Measurements from ENCODE around the gene UVRAG. TPM values are rescaled to one million over a fixed set of nuclear protein-coding genes. Genes with fewer than 3 reads are reported as not detected.

The UVRAG gene
- total and polyA plus RNA-seq, 12 donors: 5.0 to 18.3 (median 13.4) TPM

DNA sequence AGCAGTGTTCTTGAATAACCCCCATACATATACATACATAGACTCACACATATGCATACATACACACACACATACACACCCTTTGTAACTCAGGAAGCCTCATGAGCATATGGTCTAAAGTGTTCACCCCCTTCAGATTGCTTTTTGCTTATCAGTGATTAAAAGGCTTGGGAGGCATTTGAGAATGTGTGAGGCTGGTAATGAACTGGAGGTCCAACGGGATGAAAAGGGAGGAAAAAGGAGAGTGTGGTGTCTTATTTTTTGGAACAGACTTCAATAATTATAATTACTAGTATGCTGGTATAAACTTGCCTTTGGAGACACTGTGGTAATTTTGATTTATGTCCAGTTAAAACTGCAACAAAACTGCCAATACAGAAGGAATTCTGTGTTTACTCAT lies 124.5 kb downstream of the UVRAG start:
- no peak for DNase-seq
- no peak overlapping the region for H3K4me3 ChIP-seq
- no peak for ATAC-seq
- TF ChIP-seq, protein P1, sequence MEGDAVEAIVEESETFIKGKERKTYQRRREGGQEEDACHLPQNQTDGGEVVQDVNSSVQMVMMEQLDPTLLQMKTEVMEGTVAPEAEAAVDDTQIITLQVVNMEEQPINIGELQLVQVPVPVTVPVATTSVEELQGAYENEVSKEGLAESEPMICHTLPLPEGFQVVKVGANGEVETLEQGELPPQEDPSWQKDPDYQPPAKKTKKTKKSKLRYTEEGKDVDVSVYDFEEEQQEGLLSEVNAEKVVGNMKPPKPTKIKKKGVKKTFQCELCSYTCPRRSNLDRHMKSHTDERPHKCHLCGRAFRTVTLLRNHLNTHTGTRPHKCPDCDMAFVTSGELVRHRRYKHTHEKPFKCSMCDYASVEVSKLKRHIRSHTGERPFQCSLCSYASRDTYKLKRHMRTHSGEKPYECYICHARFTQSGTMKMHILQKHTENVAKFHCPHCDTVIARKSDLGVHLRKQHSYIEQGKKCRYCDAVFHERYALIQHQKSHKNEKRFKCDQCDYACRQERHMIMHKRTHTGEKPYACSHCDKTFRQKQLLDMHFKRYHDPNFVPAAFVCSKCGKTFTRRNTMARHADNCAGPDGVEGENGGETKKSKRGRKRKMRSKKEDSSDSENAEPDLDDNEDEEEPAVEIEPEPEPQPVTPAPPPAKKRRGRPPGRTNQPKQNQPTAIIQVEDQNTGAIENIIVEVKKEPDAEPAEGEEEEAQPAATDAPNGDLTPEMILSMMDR (IDR thresholded peaks at IDR 0.05): no peak
- H3K36me3 ChIP-seq: no peaks in the 10 kb centered on the region
- no peaks in the 10 kb centered on the region for H3K27me3 ChIP-seq
- peaks cover 0 to 46% (median 23%) of the 10 kb centered on the region in 9 donors for H3K4me1 ChIP-seq
- 77 to 82% methylated on average over 1 of the region's 1 CpG for WGBS, 2 donors
- H3K9me3 ChIP-seq: no peaks in the 10 kb centered on the region
- intact Hi-C loops (cut with DNase I): no loop called here
- no peak overlapping the region for H3K27ac ChIP-seq

GRCh38 chr11:75939992-75940391 lies 125.0 kb downstream of the UVRAG start:
- TF ChIP-seq, protein P1 (IDR thresholded peaks at IDR 0.05): no peak
- intact Hi-C loops (cut with DNase I): no loop called here
- DNase-seq (no peak), ATAC-seq (no peak)
- H3K4me3 ChIP-seq: no peak overlapping the region
- H3K27ac ChIP-seq: no peak overlapping the region
- H3K9me3 ChIP-seq: no peaks in the 10 kb centered on the region
- no peaks in the 10 kb centered on the region for H3K36me3 ChIP-seq
- H3K27me3 ChIP-seq: no peaks in the 10 kb centered on the region
- 68 to 73% methylated on average over 1 of the region's 1 CpG for WGBS, 2 donors
- peaks cover 0 to 46% (median 23%) of the 10 kb centered on the region in 9 donors for H3K4me1 ChIP-seq

GRCh38 chr11:75940911-75941310 lies 125.9 kb downstream of the UVRAG start:
- DNase-seq (no peak), ATAC-seq (no peak)
- TF ChIP-seq, protein P1 (IDR thresholded peaks at IDR 0.05): no peak
- Histone ChIP-seq H3K27ac (no peak overlapping the region), H3K36me3 (no peaks in the 10 kb centered on the region), H3K27me3 (no peaks in the 10 kb centered on the region), H3K4me3 (no peak overlapping the region), H3K9me3 (no peaks in the 10 kb centered on the region), H3K4me1 (peaks cover 3 to 53% (median 31%) of the 10 kb centered on the region in 9 donors)
- intact Hi-C loops (cut with DNase I): no loop called here

DNA sequence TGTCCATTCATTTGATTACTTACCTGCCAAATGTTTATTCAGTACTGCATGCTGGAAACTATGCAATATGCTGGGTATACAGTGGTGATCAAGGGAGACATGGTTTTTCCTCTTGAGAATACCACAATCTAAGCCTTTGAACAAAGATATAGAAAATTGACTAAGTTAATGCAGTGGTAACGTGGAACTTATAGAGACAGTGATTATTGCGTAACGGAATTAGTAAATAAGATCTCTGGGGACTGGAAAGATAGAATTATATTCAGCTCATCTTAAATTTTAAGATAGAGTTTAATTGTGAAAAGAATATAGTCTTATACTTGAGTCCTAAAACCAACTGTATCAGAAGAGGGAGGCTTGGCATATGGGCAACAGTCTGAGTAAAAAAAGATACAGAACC lies 129.5 kb downstream of the UVRAG start:
- TF ChIP-seq, protein P1 (IDR thresholded peaks at IDR 0.05): no peak
- 97 to 98% methylated on average over 3 of the region's 3 CpGs for WGBS, 2 donors

More for the DNA sequence above, 129.5 kb downstream of the UVRAG start:
- Histone ChIP-seq H3K27me3 (no peaks in the 10 kb centered on the region), H3K9me3 (no peaks in the 10 kb centered on the region), H3K27ac (no peak overlapping the region), H3K36me3 (no peaks in the 10 kb centered on the region), H3K4me3 (no peak overlapping the region), H3K4me1 (peaks cover 3 to 62% (median 44%) of the 10 kb centered on the region in 9 donors)
- DNase-seq: no peak
- intact Hi-C loops (cut with DNase I): no loop called here
- ATAC-seq: no peak
